HCT116 (cell line): Measurements from ENCODE around the gene ARHGAP18.

Source experiments
- FOSL1 ChIP-seq: IDR thresholded peaks from 2 replicates; pipeline ENCODE4 v1.6.1; 2012; ENCODE audit warnings: low read depth
- SIN3A ChIP-seq: IDR thresholded peaks from 2 replicates; pipeline ENCODE4 v1.6.1; 2012; ENCODE audit warnings: low read depth
- SP1 ChIP-seq: IDR thresholded peaks from 2 replicates; pipeline ENCODE4 v1.6.1; 2012; ENCODE audit warnings: low read depth
- YY1 ChIP-seq: IDR thresholded peaks from 2 replicates; pipeline ENCODE4 v1.6.1; 2011; ENCODE audit warnings: low read length, low read depth, moderate library complexity, mild to moderate bottlenecking; ENCODE audit not compliant: insufficient replicate concordance; ENCODE audit errors: extremely low read depth
- TF ChIP-seq, protein P1 (sequence below), 3 experiments: fragments of 200-600 bp in 1 of 3; sonication (generic) in 1 of 3; IDR thresholded peaks in 2 of 3; conservative IDR thresholded peaks in 1 of 3; 2 replicates each; pipeline ENCODE4 v1.5.1; 2012 to 2017; ENCODE audit warnings: low read depth in 2 of 3, low read length in 2 of 3, antibody characterized with exemption in 1 of 3, borderline replicate concordance in 1 of 3, control low read depth in 1 of 3, mild to moderate bottlenecking in 1 of 3, mixed read lengths in 1 of 3, mixed run types in 1 of 3, moderate library complexity in 1 of 3; ENCODE audit not compliant: insufficient read depth in 1 of 3
- TF ChIP-seq, protein P2 (sequence below): IDR thresholded peaks from 2 replicates; pipeline ENCODE4 v1.6.1; 2012
- TF ChIP-seq, protein P3 (sequence below): IDR thresholded peaks from 2 replicates; pipeline ENCODE4 v1.6.1; 2012; ENCODE audit warnings: low read depth

DNA sequence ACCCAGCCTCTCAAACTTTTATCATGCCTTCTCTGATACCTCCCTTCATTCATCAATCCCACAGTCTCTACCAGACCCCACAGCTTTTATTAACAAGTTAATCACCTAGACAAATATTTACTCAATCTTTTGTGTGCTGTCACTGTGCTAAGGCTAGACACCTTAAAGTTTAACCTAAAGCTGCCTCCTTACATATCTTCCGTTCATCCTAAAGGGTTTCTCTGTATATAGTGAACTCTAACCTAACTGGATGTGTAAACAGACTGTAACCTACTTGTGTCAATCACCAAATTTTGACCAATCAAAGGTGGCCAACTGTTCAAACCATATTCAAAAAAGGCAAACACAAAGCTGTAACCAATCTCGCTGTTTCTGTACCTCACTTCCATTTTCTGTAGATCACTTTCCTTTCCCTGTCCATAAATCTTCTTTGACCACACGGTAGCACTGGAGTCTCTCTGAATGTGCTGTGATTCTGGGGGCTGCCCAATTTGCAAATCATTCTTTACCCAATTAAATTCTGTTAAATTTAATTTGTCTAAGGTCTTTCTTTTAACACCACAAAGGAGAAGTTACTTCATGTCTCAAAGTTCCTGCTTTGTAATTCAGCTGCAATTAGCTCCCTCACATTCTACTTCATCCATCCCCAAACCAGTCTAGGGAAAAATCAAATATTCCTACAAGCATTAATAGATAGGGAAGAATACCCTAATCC, 72.5 kb downstream of the ARHGAP18 start:
- TF ChIP-seq FOSL1, result no peak
- TF ChIP-seq, protein P1, sequence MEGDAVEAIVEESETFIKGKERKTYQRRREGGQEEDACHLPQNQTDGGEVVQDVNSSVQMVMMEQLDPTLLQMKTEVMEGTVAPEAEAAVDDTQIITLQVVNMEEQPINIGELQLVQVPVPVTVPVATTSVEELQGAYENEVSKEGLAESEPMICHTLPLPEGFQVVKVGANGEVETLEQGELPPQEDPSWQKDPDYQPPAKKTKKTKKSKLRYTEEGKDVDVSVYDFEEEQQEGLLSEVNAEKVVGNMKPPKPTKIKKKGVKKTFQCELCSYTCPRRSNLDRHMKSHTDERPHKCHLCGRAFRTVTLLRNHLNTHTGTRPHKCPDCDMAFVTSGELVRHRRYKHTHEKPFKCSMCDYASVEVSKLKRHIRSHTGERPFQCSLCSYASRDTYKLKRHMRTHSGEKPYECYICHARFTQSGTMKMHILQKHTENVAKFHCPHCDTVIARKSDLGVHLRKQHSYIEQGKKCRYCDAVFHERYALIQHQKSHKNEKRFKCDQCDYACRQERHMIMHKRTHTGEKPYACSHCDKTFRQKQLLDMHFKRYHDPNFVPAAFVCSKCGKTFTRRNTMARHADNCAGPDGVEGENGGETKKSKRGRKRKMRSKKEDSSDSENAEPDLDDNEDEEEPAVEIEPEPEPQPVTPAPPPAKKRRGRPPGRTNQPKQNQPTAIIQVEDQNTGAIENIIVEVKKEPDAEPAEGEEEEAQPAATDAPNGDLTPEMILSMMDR (IDR thresholded peaks at IDR 0.05 in 2 of 3, conservative IDR thresholded peaks at IDR 0.05 in 1 of 3; ENCODE audit: borderline replicate concordance in 1 of 3, insufficient read depth in 1 of 3, low read depth in 2 of 3, low read length in 2 of 3), result no peak
- TF ChIP-seq, protein P2, sequence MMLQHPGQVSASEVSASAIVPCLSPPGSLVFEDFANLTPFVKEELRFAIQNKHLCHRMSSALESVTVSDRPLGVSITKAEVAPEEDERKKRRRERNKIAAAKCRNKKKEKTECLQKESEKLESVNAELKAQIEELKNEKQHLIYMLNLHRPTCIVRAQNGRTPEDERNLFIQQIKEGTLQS, result no peak
- TF ChIP-seq YY1, result no peak
- TF ChIP-seq, protein P3, sequence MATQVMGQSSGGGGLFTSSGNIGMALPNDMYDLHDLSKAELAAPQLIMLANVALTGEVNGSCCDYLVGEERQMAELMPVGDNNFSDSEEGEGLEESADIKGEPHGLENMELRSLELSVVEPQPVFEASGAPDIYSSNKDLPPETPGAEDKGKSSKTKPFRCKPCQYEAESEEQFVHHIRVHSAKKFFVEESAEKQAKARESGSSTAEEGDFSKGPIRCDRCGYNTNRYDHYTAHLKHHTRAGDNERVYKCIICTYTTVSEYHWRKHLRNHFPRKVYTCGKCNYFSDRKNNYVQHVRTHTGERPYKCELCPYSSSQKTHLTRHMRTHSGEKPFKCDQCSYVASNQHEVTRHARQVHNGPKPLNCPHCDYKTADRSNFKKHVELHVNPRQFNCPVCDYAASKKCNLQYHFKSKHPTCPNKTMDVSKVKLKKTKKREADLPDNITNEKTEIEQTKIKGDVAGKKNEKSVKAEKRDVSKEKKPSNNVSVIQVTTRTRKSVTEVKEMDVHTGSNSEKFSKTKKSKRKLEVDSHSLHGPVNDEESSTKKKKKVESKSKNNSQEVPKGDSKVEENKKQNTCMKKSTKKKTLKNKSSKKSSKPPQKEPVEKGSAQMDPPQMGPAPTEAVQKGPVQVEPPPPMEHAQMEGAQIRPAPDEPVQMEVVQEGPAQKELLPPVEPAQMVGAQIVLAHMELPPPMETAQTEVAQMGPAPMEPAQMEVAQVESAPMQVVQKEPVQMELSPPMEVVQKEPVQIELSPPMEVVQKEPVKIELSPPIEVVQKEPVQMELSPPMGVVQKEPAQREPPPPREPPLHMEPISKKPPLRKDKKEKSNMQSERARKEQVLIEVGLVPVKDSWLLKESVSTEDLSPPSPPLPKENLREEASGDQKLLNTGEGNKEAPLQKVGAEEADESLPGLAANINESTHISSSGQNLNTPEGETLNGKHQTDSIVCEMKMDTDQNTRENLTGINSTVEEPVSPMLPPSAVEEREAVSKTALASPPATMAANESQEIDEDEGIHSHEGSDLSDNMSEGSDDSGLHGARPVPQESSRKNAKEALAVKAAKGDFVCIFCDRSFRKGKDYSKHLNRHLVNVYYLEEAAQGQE, result no peak
- TF ChIP-seq SIN3A, result no peak
- TF ChIP-seq SP1, result no peak
